H9 (cell line): ENCODE measurements around the gene AKR1A1. TPM values are rescaled to one million over a fixed set of nuclear protein-coding genes. Genes with fewer than 3 reads are reported as not detected.

Experiments
- DNase-seq: peaks from one replicate; pipeline ENCODE4 v3.0.0-alpha.2; 2017
- H2AFZ ChIP-seq: one replicate; pipeline ENCODE4 v1.6.1; 2013; ENCODE audit warnings: mild to moderate bottlenecking, low read length, control low read depth, moderate library complexity
- H2AK5ac ChIP-seq: 2 replicates; pipeline ENCODE4 v1.6.1; 2013; ENCODE audit warnings: low read length, control low read depth, mixed read lengths; ENCODE audit not compliant: insufficient read length
- H2BK120ac ChIP-seq: one replicate; pipeline ENCODE4 v1.6.1; 2013; ENCODE audit warnings: low read depth, mild to moderate bottlenecking, low read length, control low read depth, inconsistent platforms; ENCODE audit not compliant: poor library complexity, severe bottlenecking
- H2BK12ac ChIP-seq: 2 replicates; pipeline ENCODE4 v1.6.1; 2013; ENCODE audit warnings: low read length, control low read depth, mixed read lengths, low read depth; ENCODE audit not compliant: insufficient read length
- H2BK15ac ChIP-seq: 2 replicates; pipeline ENCODE4 v1.6.1; 2013; ENCODE audit warnings: low read depth, low read length, control low read depth
- H2BK20ac ChIP-seq: one replicate; pipeline ENCODE4 v1.6.1; 2013; ENCODE audit warnings: low read depth, mild to moderate bottlenecking, low read length, control low read depth, inconsistent platforms; ENCODE audit not compliant: poor library complexity, severe bottlenecking
- H2BK5ac ChIP-seq: 2 replicates; pipeline ENCODE4 v1.6.1; 2013; ENCODE audit warnings: low read length, control low read depth, mixed read lengths; ENCODE audit not compliant: insufficient read length
- H3K14ac ChIP-seq: 2 replicates; pipeline ENCODE4 v1.6.1; 2013; ENCODE audit warnings: low read length, control low read depth; ENCODE audit not compliant: insufficient read depth
- H3K18ac ChIP-seq: 2 replicates; pipeline ENCODE4 v1.6.1; 2013; ENCODE audit warnings: low read depth, mild to moderate bottlenecking, mixed read lengths, low read length, control low read depth; ENCODE audit not compliant: insufficient read length
- H3K23ac ChIP-seq: 2 replicates; pipeline ENCODE4 v1.6.1; 2013; ENCODE audit warnings: low read length, control low read depth, mixed read lengths, low read depth; ENCODE audit not compliant: insufficient read length
- H3K23me2 ChIP-seq: 2 replicates; pipeline ENCODE4 v1.6.1; 2013; ENCODE audit warnings: low read depth, mild to moderate bottlenecking, mixed read lengths, low read length, control low read depth; ENCODE audit not compliant: insufficient read length, poor library complexity, severe bottlenecking
- H3K27ac ChIP-seq: 2 replicates; pipeline ENCODE4 v1.5.1; 2013; ENCODE audit warnings: low read length, control low read depth, mixed read lengths, low read depth; ENCODE audit not compliant: insufficient read length
- H3K27me3 ChIP-seq: 2 replicates; pipeline ENCODE4 v1.6.1; 2013; ENCODE audit warnings: low read length, control low read depth, inconsistent platforms; ENCODE audit not compliant: insufficient read depth
- H3K4ac ChIP-seq: 2 replicates; pipeline ENCODE4 v1.6.1; 2013; ENCODE audit warnings: low read depth, mild to moderate bottlenecking, control low read depth, inconsistent platforms, low read length, moderate library complexity
- H3K4me1 ChIP-seq: 2 replicates; pipeline ENCODE4 v1.6.1; 2013; ENCODE audit warnings: low read length, control low read depth, inconsistent platforms; ENCODE audit not compliant: insufficient read depth
- H3K4me2 ChIP-seq: 2 replicates; pipeline ENCODE4 v1.6.1; 2013; ENCODE audit warnings: low read length, control low read depth, mixed read lengths; ENCODE audit not compliant: insufficient read length, insufficient read depth
- H3K56ac ChIP-seq: 2 replicates; pipeline ENCODE4 v1.6.1; 2013; ENCODE audit warnings: low read depth, mild to moderate bottlenecking, mixed read lengths, low read length, control low read depth; ENCODE audit not compliant: insufficient read length
- H3K79me1 ChIP-seq: 2 replicates; pipeline ENCODE4 v1.6.1; 2013; ENCODE audit warnings: low read depth, mild to moderate bottlenecking, moderate library complexity, low read length, control low read depth, inconsistent platforms; ENCODE audit not compliant: insufficient read depth, poor library complexity, severe bottlenecking
- H3K79me2 ChIP-seq: 2 replicates; pipeline ENCODE4 v1.6.1; 2013; ENCODE audit warnings: low read length, control low read depth, inconsistent platforms; ENCODE audit not compliant: insufficient read depth
- H3K9ac ChIP-seq: 2 replicates; pipeline ENCODE4 v1.6.1; 2013; ENCODE audit warnings: low read length, control low read depth, mixed read lengths; ENCODE audit not compliant: insufficient read length; ENCODE audit errors: extremely low read depth
- H3K9me3 ChIP-seq: one replicate; pipeline ENCODE4 v1.6.1; 2013; ENCODE audit warnings: low read depth, low read length, inconsistent platforms; ENCODE audit not compliant: control insufficient read depth
- H3T11ph ChIP-seq: one replicate; pipeline ENCODE4 v1.6.1; 2013; ENCODE audit warnings: mild to moderate bottlenecking, low read length, control low read depth, inconsistent platforms
- H4K20me1 ChIP-seq: one replicate; pipeline ENCODE4 v1.6.1; 2013; ENCODE audit not compliant: control insufficient read depth, insufficient read length, insufficient read depth
- H4K5ac ChIP-seq: 2 replicates; pipeline ENCODE4 v1.6.1; 2013; ENCODE audit warnings: low read depth, mild to moderate bottlenecking, mixed read lengths, low read length, control low read depth; ENCODE audit not compliant: insufficient read length
- H4K8ac ChIP-seq: replicated peaks from 2 replicates; pipeline ENCODE4 v1.6.1; 2013; ENCODE audit warnings: low read length, control low read depth, mixed read lengths, low read depth; ENCODE audit not compliant: insufficient read length
- H4K91ac ChIP-seq: 2 replicates; pipeline ENCODE4 v1.6.1; 2013; ENCODE audit warnings: low read depth, mild to moderate bottlenecking, moderate library complexity, mixed read lengths, low read length, control low read depth; ENCODE audit not compliant: insufficient read length
- H3K27ac Mint-ChIP-seq, 3 experiments: 2 replicates in 2 of 3; 3 replicates in 1 of 3; pipeline ENCODE4 v1.8.0; 2020 to 2021; ENCODE audit warnings: mixed read lengths in 3 of 3, mild to moderate bottlenecking in 1 of 3, moderate library complexity in 1 of 3
- H3K27me3 Mint-ChIP-seq: 2 replicates; pipeline ENCODE4 v1.8.0; 2021; ENCODE audit warnings: low read depth, mild to moderate bottlenecking, moderate library complexity, mixed read lengths
- H3K36me3 Mint-ChIP-seq, 3 experiments: 2 replicates in 2 of 3; 3 replicates in 1 of 3; pipeline ENCODE4 v1.8.0; 2020 to 2021; ENCODE audit warnings: low read depth in 3 of 3, mixed read lengths in 3 of 3; ENCODE audit not compliant: insufficient read depth in 1 of 3
- H3K4me1 Mint-ChIP-seq, 2 experiments: 2 replicates each; pipeline ENCODE4 v1.8.0; 2020; ENCODE audit warnings: mixed read lengths in 2 of 2
- H3K4me3 Mint-ChIP-seq, 2 experiments: 2 replicates in 1 of 2; 3 replicates in 1 of 2; pipeline ENCODE4 v1.8.0; 2020 to 2021; ENCODE audit warnings: mild to moderate bottlenecking in 2 of 2, mixed read lengths in 2 of 2, moderate library complexity in 1 of 2
- H3K9me3 Mint-ChIP-seq, 2 experiments: 2 replicates in 1 of 2; 3 replicates in 1 of 2; pipeline ENCODE4 v1.8.0; 2020; ENCODE audit warnings: mild to moderate bottlenecking in 2 of 2, mixed read lengths in 2 of 2, moderate library complexity in 1 of 2
- CTCF ChIP-seq: fragments of 200-600 bp; sonication (generic); conservative IDR thresholded peaks from 3 replicates; pipeline ENCODE4 v1.8.0; 2021; ENCODE audit warnings: antibody characterized with exemption, mild to moderate bottlenecking
- WGBS: extraction: QIAGEN DNeasy Blood & Tissue Kit; methylation state at CpG from one replicate; pipeline ENCODE4 v1.1.7; 2013; ENCODE audit warnings: missing lambda C conversion rate, low lambda C conversion rate, mixed read lengths; ENCODE audit not compliant: insufficient read length; ENCODE audit errors: extremely low coverage; 5-methylcytosine and 5-hydroxymethylcytosine counted together
- total RNA-seq: library from RNA; stranded (reverse); gene quantifications from 2 replicates; pipeline ENCODE4 v1.2.1, GENCODE V29; 2021

Gene AKR1A1
- total RNA-seq, 1 experiment from 2014 or later: 286 TPM

- no peak overlapping the region for H3K23ac ChIP-seq
- H3K9me3 Mint-ChIP-seq: peaks cover 2 to 3% of the 10 kb centered on the region in 2 experiments; a peak in 3 of 5 replicates
- no peak overlapping the region for H3K9ac ChIP-seq
- H2BK20ac ChIP-seq: no peak overlapping the region
- peaks cover 35 to 49% (median 49%) of the 10 kb centered on the region in 3 experiments for H3K36me3 Mint-ChIP-seq
- no peak overlapping the region for H3K27ac ChIP-seq
- no peaks in the 10 kb centered on the region for H3K27me3 ChIP-seq
- 0 out of 7 replicates have a peak overlapping the region, but pooled peaks of 1 of the 3 experiments have one; percentile 44 for H3K27ac Mint-ChIP-seq
- peaks cover 7% of the 10 kb centered on the region for H3K79me1 ChIP-seq
- no peak overlapping the region for H3K18ac ChIP-seq
- WGBS: no CpG with 5 or more reads among the region's 4 CpGs
- no peak overlapping the region for H3K14ac ChIP-seq
- H3T11ph ChIP-seq: no peak overlapping the region
- H2BK120ac ChIP-seq: no peak overlapping the region
- H2AK5ac ChIP-seq: no peak overlapping the region
- H3K4ac ChIP-seq: no peak overlapping the region
- no peaks in the 10 kb centered on the region for H3K9me3 ChIP-seq
- no peaks in the 10 kb centered on the region for H4K20me1 ChIP-seq
- H3K79me2 ChIP-seq: peaks cover 61% of the 10 kb centered on the region
- peaks cover 3% of the 10 kb centered on the region; the same call in 1 of the 2 replicates for H3K27me3 Mint-ChIP-seq
- H2BK12ac ChIP-seq: no peak overlapping the region
- H2BK5ac ChIP-seq: no peak overlapping the region
- peaks cover 22 to 29% of the 10 kb centered on the region in 2 experiments for H3K4me1 Mint-ChIP-seq
- peaks cover 6% of the 10 kb centered on the region for H3K23me2 ChIP-seq
- no peak for TF ChIP-seq CTCF
- no peaks in the 10 kb centered on the region; the same call in 1 of the 2 replicates for H3K4me1 ChIP-seq
- H4K5ac ChIP-seq: no peak overlapping the region
- no peak overlapping the region for H4K8ac ChIP-seq
- H3K4me3 Mint-ChIP-seq: peak overlapping the region; percentile 99 to 100
- no peak for DNase-seq
- H2BK15ac ChIP-seq: no peak overlapping the region
- no peak overlapping the region for H4K91ac ChIP-seq
- no peak overlapping the region for H3K56ac ChIP-seq
- H3K4me2 ChIP-seq: peak overlapping the region; percentile 17
- H2AFZ ChIP-seq: no peak overlapping the region
These were observed 36.1 kb downstream of the AKR1A1 start for GRCh38 chr1:45586769-45587168.
